GM12878 (cell line): Measurements from ENCODE around the gene SORCS2.

Experiments used
- CEBPB ChIP-seq, 2 experiments: fragments of 150-350 bp in 1 of 2; IDR thresholded peaks; 2 replicates each; pipeline ENCODE4 v1.6.1; 2012 to 2014; ENCODE audit warnings: low read depth in 2 of 2, low read length in 2 of 2, borderline replicate concordance in 1 of 2, inconsistent platforms in 1 of 2
- CREB1 ChIP-seq: IDR thresholded peaks from 2 replicates; pipeline ENCODE4 v1.6.1; 2012; ENCODE audit warnings: low read depth, mild to moderate bottlenecking, inconsistent platforms
- GABPA ChIP-seq: IDR thresholded peaks from 2 replicates; pipeline ENCODE4 v1.6.1; 2014; ENCODE audit warnings: antibody characterized with exemption, low read depth, mild to moderate bottlenecking, inconsistent platforms
- SMC3 ChIP-seq: IDR thresholded peaks from 2 replicates; pipeline ENCODE4 v1.6.1; 2011; ENCODE audit warnings: low read length, improper control_type of control experiment, borderline replicate concordance
- TF ChIP-seq, protein P1 (sequence below), 3 experiments: IDR thresholded peaks in 2 of 3; conservative IDR thresholded peaks in 1 of 3; 2 replicates each; pipeline ENCODE4 v1.5.1; 2011; ENCODE audit warnings: low read depth in 3 of 3, low read length in 3 of 3, mild to moderate bottlenecking in 3 of 3, control low read depth in 2 of 3, moderate library complexity in 2 of 3, inconsistent platforms in 1 of 3, mixed read lengths in 1 of 3; ENCODE audit not compliant: control insufficient read depth in 2 of 3, insufficient read depth in 1 of 3; ENCODE audit errors: extremely low read depth in 1 of 3
- TF ChIP-seq, protein P2 (sequence below): fragments of 450-650 bp; IDR thresholded peaks from 2 replicates; pipeline ENCODE4 v1.6.1; 2017; ENCODE audit warnings: mild to moderate bottlenecking, moderate library complexity

DNA sequence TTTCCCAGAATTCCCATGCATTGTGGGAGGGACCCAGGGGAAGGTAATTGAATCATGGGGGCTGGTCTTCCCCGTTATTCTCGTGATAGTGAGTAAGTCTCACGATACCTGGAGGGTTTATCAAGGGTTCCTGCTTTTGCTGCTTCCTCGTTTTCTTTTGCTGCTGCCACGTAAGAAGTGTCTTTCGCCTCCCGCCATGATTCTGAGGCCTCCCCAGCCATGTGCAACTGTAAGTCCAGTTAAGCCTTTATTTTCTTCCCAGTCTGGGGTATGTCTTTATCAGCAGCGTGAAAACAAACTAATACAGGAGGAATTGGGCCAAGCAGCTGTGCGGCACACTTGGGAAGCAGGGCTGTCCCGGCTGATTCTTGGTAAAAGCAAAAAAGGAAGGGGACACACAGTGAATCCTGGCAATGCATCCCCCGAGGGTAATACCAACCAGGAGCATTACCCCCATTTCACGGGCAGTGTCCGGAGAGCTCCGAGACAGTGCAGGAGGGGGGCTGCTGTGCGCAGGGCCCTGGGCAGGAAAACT is 561.7 kb downstream of the SORCS2 start:
- no peak for TF ChIP-seq GABPA
- no peak for TF ChIP-seq CEBPB (IDR thresholded peaks at IDR 0.05; ENCODE audit: borderline replicate concordance in 1 of 2, low read depth in 2 of 2, low read length in 2 of 2)
- TF ChIP-seq, protein P1, sequence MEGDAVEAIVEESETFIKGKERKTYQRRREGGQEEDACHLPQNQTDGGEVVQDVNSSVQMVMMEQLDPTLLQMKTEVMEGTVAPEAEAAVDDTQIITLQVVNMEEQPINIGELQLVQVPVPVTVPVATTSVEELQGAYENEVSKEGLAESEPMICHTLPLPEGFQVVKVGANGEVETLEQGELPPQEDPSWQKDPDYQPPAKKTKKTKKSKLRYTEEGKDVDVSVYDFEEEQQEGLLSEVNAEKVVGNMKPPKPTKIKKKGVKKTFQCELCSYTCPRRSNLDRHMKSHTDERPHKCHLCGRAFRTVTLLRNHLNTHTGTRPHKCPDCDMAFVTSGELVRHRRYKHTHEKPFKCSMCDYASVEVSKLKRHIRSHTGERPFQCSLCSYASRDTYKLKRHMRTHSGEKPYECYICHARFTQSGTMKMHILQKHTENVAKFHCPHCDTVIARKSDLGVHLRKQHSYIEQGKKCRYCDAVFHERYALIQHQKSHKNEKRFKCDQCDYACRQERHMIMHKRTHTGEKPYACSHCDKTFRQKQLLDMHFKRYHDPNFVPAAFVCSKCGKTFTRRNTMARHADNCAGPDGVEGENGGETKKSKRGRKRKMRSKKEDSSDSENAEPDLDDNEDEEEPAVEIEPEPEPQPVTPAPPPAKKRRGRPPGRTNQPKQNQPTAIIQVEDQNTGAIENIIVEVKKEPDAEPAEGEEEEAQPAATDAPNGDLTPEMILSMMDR (IDR thresholded peaks at IDR 0.05 in 2 of 3, conservative IDR thresholded peaks at IDR 0.05 in 1 of 3; ENCODE audit: control insufficient read depth in 2 of 3, extremely low read depth in 1 of 3, insufficient read depth in 1 of 3, low read depth in 3 of 3, low read length in 3 of 3) = no peak
- TF ChIP-seq SMC3 = no peak
- TF ChIP-seq, protein P2, sequence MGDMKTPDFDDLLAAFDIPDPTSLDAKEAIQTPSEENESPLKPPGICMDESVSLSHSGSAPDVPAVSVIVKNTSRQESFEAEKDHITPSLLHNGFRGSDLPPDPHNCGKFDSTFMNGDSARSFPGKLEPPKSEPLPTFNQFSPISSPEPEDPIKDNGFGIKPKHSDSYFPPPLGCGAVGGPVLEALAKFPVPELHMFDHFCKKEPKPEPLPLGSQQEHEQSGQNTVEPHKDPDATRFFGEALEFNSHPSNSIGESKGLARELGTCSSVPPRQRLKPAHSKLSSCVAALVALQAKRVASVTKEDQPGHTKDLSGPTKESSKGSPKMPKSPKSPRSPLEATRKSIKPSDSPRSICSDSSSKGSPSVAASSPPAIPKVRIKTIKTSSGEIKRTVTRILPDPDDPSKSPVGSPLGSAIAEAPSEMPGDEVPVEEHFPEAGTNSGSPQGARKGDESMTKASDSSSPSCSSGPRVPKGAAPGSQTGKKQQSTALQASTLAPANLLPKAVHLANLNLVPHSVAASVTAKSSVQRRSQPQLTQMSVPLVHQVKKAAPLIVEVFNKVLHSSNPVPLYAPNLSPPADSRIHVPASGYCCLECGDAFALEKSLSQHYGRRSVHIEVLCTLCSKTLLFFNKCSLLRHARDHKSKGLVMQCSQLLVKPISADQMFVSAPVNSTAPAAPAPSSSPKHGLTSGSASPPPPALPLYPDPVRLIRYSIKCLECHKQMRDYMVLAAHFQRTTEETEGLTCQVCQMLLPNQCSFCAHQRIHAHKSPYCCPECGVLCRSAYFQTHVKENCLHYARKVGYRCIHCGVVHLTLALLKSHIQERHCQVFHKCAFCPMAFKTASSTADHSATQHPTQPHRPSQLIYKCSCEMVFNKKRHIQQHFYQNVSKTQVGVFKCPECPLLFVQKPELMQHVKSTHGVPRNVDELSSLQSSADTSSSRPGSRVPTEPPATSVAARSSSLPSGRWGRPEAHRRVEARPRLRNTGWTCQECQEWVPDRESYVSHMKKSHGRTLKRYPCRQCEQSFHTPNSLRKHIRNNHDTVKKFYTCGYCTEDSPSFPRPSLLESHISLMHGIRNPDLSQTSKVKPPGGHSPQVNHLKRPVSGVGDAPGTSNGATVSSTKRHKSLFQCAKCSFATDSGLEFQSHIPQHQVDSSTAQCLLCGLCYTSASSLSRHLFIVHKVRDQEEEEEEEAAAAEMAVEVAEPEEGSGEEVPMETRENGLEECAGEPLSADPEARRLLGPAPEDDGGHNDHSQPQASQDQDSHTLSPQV = no peak
- no peak for TF ChIP-seq CREB1
